Measurements from ENCODE around the gene PTPRH. TPM values are rescaled to one million over a fixed set of nuclear protein-coding genes. Genes with fewer than 3 reads are reported as not detected.

Gene PTPRH
- total RNA-seq, 4 donors from 2014 or later, result 0.42 to 2.7 (median 1.4) TPM

GRCh38 chr19:55245236-55245904 lies 36.1 kb upstream of the PTPRH start:
- Histone ChIP-seq H3K27ac (replicated peaks in 1 of 4) (no peak overlapping the region), H3K9me3 (no peaks in the 10 kb centered on the region), H3K4me3 (no peak overlapping the region), H3K36me3 (peaks cover 47 to 78% (median 71%) of the 10 kb centered on the region in 4 donors), H3K4me1 (peaks cover 23 to 37% (median 34%) of the 10 kb centered on the region in 4 donors), H3K27me3 (no peaks in the 10 kb centered on the region)
- TF ChIP-seq, protein P1, sequence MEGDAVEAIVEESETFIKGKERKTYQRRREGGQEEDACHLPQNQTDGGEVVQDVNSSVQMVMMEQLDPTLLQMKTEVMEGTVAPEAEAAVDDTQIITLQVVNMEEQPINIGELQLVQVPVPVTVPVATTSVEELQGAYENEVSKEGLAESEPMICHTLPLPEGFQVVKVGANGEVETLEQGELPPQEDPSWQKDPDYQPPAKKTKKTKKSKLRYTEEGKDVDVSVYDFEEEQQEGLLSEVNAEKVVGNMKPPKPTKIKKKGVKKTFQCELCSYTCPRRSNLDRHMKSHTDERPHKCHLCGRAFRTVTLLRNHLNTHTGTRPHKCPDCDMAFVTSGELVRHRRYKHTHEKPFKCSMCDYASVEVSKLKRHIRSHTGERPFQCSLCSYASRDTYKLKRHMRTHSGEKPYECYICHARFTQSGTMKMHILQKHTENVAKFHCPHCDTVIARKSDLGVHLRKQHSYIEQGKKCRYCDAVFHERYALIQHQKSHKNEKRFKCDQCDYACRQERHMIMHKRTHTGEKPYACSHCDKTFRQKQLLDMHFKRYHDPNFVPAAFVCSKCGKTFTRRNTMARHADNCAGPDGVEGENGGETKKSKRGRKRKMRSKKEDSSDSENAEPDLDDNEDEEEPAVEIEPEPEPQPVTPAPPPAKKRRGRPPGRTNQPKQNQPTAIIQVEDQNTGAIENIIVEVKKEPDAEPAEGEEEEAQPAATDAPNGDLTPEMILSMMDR (IDR thresholded peaks at IDR 0.05), result no peak
- no peak for TF ChIP-seq POLR2AphosphoS5 (IDR thresholded peaks at IDR 0.05)
- no peak for TF ChIP-seq EP300 (IDR thresholded peaks at IDR 0.05)
- TF ChIP-seq POLR2A (IDR thresholded peaks at IDR 0.05; ENCODE audit: low read depth), result no peak
- DNase-seq (ENCODE audit: extremely low spot score), result no peak
- 94% methylated on average over 10 of the region's 23 CpGs for WGBS
- intact Hi-C loops (cut with DNase I), result no loop called here

DNA sequence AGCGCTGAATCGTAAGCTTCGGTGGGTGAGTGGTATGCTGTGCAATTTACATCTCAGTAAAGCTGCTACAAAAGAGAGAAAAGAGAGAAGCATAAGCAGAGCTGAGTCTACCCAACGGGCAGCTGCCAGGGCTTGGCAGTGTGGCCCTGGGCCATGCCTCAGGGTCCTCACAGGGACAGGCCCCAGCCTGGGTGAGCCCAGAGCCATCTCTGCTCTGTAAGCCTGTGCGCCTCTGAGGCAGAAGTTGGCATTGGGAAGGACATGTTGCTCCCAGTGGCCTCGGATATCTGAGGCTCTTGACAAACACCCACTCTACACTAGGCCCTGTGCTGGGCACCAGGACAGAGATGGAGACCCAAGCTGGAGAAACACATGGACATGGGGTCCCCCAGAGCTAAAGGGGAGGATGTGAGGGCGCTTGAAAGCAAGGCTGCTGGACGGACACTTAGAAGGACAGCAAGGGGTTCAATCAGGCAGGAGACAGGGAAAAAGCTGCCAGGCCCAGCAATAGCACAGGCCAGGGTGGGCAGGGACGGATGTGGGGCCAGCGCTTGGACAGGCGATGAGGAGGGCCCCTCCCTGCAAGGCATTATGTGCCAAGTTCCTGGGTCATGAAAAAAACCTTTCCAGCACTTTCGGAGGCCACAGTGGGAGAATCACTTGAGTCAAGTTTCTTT lies 34.8 kb upstream of the PTPRH start:
- Histone ChIP-seq H3K36me3 (peaks cover 59 to 82% (median 80%) of the 10 kb centered on the region in 4 donors), H3K27me3 (no peaks in the 10 kb centered on the region)
- intact Hi-C loops (cut with DNase I), result no loop called here

DNA sequence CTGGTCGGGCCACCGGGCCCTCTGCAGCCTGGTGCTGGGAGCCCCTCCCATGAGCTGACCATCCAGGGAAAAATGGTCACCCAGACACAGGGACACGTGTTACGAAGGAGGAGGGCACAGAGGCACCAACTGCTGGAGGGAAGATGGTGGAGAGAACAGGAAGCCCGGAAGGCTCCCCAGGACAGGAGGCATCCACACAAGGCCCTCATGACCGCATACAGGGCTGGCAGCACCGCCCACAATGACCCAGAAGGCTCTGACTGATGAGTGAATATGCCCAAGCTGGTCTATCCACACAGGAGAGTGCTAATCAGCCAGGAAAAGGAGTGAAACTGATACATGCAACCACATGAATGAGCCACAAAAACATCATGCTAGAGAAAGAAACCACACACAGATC lies 33.2 kb upstream of the PTPRH start:
- no peak overlapping the region for H3K4me3 ChIP-seq
- no peak for TF ChIP-seq POLR2A (IDR thresholded peaks at IDR 0.05; ENCODE audit: low read depth)
- TF ChIP-seq POLR2AphosphoS5 (IDR thresholded peaks at IDR 0.05), result no peak
- TF ChIP-seq, protein P1 (IDR thresholded peaks at IDR 0.05), result no peak
- TF ChIP-seq EP300 (IDR thresholded peaks at IDR 0.05), result no peak
- DNase-seq (ENCODE audit: extremely low spot score), result no peak
- 87% methylated on average over 7 of the region's 7 CpGs for WGBS
- H3K36me3 ChIP-seq, result peaks cover 75 to 99% (median 96%) of the 10 kb centered on the region in 4 donors
- intact Hi-C loops (cut with DNase I), result no loop called here
- H3K4me1 ChIP-seq, result peaks cover 6 to 10% (median 8%) of the 10 kb centered on the region in 4 donors
- no peak overlapping the region for H3K27ac ChIP-seq (replicated peaks in 1 of 4)
- H3K27me3 ChIP-seq, result no peaks in the 10 kb centered on the region
- no peaks in the 10 kb centered on the region for H3K9me3 ChIP-seq

More for the DNA sequence above, 34.8 kb upstream of the PTPRH start:
- no peak for TF ChIP-seq POLR2AphosphoS5 (IDR thresholded peaks at IDR 0.05)
- TF ChIP-seq, protein P1 (IDR thresholded peaks at IDR 0.05), result no peak
- no peak for TF ChIP-seq POLR2A (IDR thresholded peaks at IDR 0.05; ENCODE audit: low read depth)
- 86% methylated on average over 12 of the region's 12 CpGs for WGBS
- Histone ChIP-seq H3K4me3 (no peak overlapping the region), H3K27ac (replicated peaks in 1 of 4) (no peak overlapping the region), H3K4me1 (peaks cover 22 to 26% (median 24%) of the 10 kb centered on the region in 4 donors), H3K9me3 (no peaks in the 10 kb centered on the region)
- DNase-seq (ENCODE audit: extremely low spot score), result no peak

DNA sequence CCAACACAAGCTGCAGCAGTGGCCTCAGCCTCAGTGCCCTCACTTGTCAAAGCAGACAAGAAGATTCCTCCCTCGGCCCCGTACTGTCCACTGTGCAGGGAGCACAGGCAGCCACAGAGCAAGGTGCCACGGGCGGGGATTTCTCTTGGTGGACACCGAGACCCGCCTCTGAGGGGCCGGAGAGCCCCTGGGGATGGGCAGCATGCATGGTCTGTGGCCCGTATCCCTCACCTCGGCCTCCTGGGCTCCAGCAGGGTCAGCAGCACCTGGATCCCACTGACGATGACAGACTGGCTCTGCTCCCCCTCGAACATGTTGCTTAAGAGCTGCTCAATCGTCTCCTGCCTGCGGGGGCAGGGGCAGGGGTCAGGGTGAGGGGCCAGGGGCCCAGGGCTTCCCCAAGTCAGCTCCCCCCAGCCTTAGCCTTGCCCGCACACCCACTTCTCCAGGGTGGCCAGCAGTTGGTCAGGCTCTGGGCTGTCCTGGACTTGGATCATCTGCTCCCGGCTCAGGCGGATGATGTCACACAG lies 32.7 kb upstream of the PTPRH start:
- TF ChIP-seq POLR2AphosphoS5 (IDR thresholded peaks at IDR 0.05) (no peak), POLR2A (IDR thresholded peaks at IDR 0.05; ENCODE audit: low read depth) (no peak), EP300 (IDR thresholded peaks at IDR 0.05) (no peak)
- TF ChIP-seq, protein P1 (IDR thresholded peaks at IDR 0.05), result no peak
- H3K36me3 ChIP-seq, result peaks cover 80 to 100% (median 100%) of the 10 kb centered on the region in 4 donors
- DNase-seq (ENCODE audit: extremely low spot score), result no peak

More for the DNA sequence above, 32.7 kb upstream of the PTPRH start:
- intact Hi-C loops (cut with DNase I), result no loop called here
- H3K4me1 ChIP-seq, result peaks cover under 1 to 5% (median 2%) of the 10 kb centered on the region in 4 donors
- H3K27me3 ChIP-seq, result no peaks in the 10 kb centered on the region
- H3K27ac ChIP-seq (replicated peaks in 1 of 4), result no peak overlapping the region
- no peak overlapping the region for H3K4me3 ChIP-seq
- no CpG with 5 or more reads among the region's 16 CpGs for WGBS
- no peaks in the 10 kb centered on the region for H3K9me3 ChIP-seq
